ENCODE measurements around the gene CIDEB.
"Not testable (repeated sequence)": the region's sequence is repeated elsewhere in the genome, so short reads cannot be mapped to it uniquely, and the experiment has no call there.

The CIDEB gene

GRCh38 chr14:24307575-24308341 is at the start of gene CIDEB:
Gene CIDEB (minus strand): TSS chr14:24307977. CDS start chr14:24307858, 119 bp downstream.
- peak; percentile 76 for DNase-seq (ENCODE audit: low spot score)
- in situ Hi-C loops (cut with MboI; ENCODE audit: low sequenced_read_pairs, unreplicated experiment) = no loop called here
- TF ChIP-seq CTCF (IDR thresholded peaks at IDR 0.05; ENCODE audit: borderline replicate concordance, control extremely low read depth, extremely low read depth, insufficient read depth, missing control alignments) = peak; percentile 91

- TF ChIP-seq CTCF (IDR thresholded peaks at IDR 0.05; ENCODE audit: borderline replicate concordance, control extremely low read depth, extremely low read depth, insufficient read depth, missing control alignments) = no peak
- in situ Hi-C loops (cut with MboI; ENCODE audit: low sequenced_read_pairs, unreplicated experiment) = no loop called here
- no peak for DNase-seq (ENCODE audit: low spot score)
Observed at GRCh38 chr14:24356208-24356607, 48.4 kb upstream of the CIDEB start.

GRCh38 chr14:24355009-24355408 is 47.2 kb upstream of the CIDEB start:
- TF ChIP-seq CTCF (IDR thresholded peaks at IDR 0.05; ENCODE audit: borderline replicate concordance, control extremely low read depth, extremely low read depth, insufficient read depth, missing control alignments) = no peak
- in situ Hi-C loops (cut with MboI; ENCODE audit: low sequenced_read_pairs, unreplicated experiment) = no loop called here
- no peak for DNase-seq (ENCODE audit: low spot score)

- DNase-seq (ENCODE audit: low spot score); in situ Hi-C loops (cut with MboI; ENCODE audit: low sequenced_read_pairs, unreplicated experiment): not testable (repeated sequence)
Observed at GRCh38 chr14:24354482-24354825, 46.7 kb upstream of the CIDEB start.

GRCh38 chr14:24353559-24354481 is 46.0 kb upstream of the CIDEB start:
- no peak for TF ChIP-seq CTCF (IDR thresholded peaks at IDR 0.05; ENCODE audit: borderline replicate concordance, control extremely low read depth, extremely low read depth, insufficient read depth, missing control alignments)
- no peak for DNase-seq (ENCODE audit: low spot score)
- in situ Hi-C loops (cut with MboI; ENCODE audit: low sequenced_read_pairs, unreplicated experiment) = no loop called here

- in situ Hi-C loops (cut with MboI; ENCODE audit: low sequenced_read_pairs, unreplicated experiment) = no loop called here
- DNase-seq (ENCODE audit: low spot score) = no peak
- no peak for TF ChIP-seq CTCF (IDR thresholded peaks at IDR 0.05; ENCODE audit: borderline replicate concordance, control extremely low read depth, extremely low read depth, insufficient read depth, missing control alignments)
Observed at GRCh38 chr14:24351517-24351916, 43.7 kb upstream of the CIDEB start.

- TF ChIP-seq CTCF (IDR thresholded peaks at IDR 0.05; ENCODE audit: borderline replicate concordance, control extremely low read depth, extremely low read depth, insufficient read depth, missing control alignments) = no peak
- DNase-seq (ENCODE audit: low spot score) = no peak
- in situ Hi-C loops (cut with MboI; ENCODE audit: low sequenced_read_pairs, unreplicated experiment) = loop anchor here (25.0 kb wide), 1 partner anchor 338 kb away; no protein-coding TSS in a partner anchor
Observed at GRCh38 chr14:24349742-24350141, 42.0 kb upstream of the CIDEB start.

Data from GM13976 (cell line).